Astrocyte (in vitro differentiated cells and primary cell): Measurements from ENCODE around the gene NIPAL3. TPM values are rescaled to one million over a fixed set of nuclear protein-coding genes. Genes with fewer than 3 reads are reported as not detected.

Source experiments
- DNase-seq: peaks from one replicate; pipeline ENCODE4 v3.0.0-alpha.2; 2010; ENCODE audit warnings: low read depth
- FAIRE-seq: peaks from 2 replicates; lab custom pipeline; 2011; peaks lifted over from hg19 to GRCh38; lab: Jason Lieb, UNC
- H2AFZ ChIP-seq: 2 replicates; pipeline ENCODE4 v1.6.0; 2012; ENCODE audit warnings: low read depth, low read length, inconsistent platforms
- H3K27ac ChIP-seq: 2 replicates; pipeline ENCODE4 v1.5.1; 2011; ENCODE audit warnings: low read depth, low read length, inconsistent platforms
- H3K27me3 ChIP-seq: 2 replicates; pipeline ENCODE4 v1.6.0; 2011; ENCODE audit warnings: low read length, inconsistent platforms; ENCODE audit not compliant: insufficient read depth
- H3K36me3 ChIP-seq: 2 replicates; pipeline ENCODE4 v1.5.1; 2011; ENCODE audit warnings: low read length, inconsistent platforms; ENCODE audit not compliant: insufficient read depth
- H3K4me1 ChIP-seq: 2 replicates; pipeline ENCODE4 v1.5.1; 2011; ENCODE audit warnings: low read length, inconsistent platforms; ENCODE audit not compliant: insufficient read depth
- H3K4me2 ChIP-seq: 2 replicates; pipeline ENCODE4 v1.6.0; 2012; ENCODE audit warnings: low read length, inconsistent platforms
- H3K4me3 ChIP-seq: 2 replicates; pipeline ENCODE4 v1.5.1; 2011; ENCODE audit warnings: low read depth, mild to moderate bottlenecking, low read length, inconsistent platforms; ENCODE audit not compliant: insufficient read depth
- H3K79me2 ChIP-seq: 2 replicates; pipeline ENCODE4 v1.6.0; 2012; ENCODE audit warnings: mild to moderate bottlenecking, low read length, inconsistent platforms; ENCODE audit not compliant: insufficient read depth
- H3K9ac ChIP-seq: 2 replicates; pipeline ENCODE4 v1.6.0; 2012; ENCODE audit warnings: mild to moderate bottlenecking, low read length, inconsistent platforms
- H3K9me3 ChIP-seq: 2 replicates; pipeline ENCODE4 v1.5.1; 2012; ENCODE audit warnings: low read depth, mild to moderate bottlenecking, low read length, inconsistent platforms; ENCODE audit not compliant: insufficient read depth
- H4K20me1 ChIP-seq: 2 replicates; pipeline ENCODE4 v1.6.0; 2012; ENCODE audit warnings: low read length, inconsistent platforms; ENCODE audit not compliant: insufficient read depth
- H3K27ac Mint-ChIP-seq: one replicate; pipeline ENCODE4 v1.8.0; 2021; ENCODE audit warnings: mild to moderate bottlenecking, mixed read lengths; ENCODE audit not compliant: unreplicated experiment
- H3K27me3 Mint-ChIP-seq: one replicate; pipeline ENCODE4 v1.8.0; 2021; ENCODE audit warnings: low read depth, mixed read lengths; ENCODE audit not compliant: unreplicated experiment
- H3K36me3 Mint-ChIP-seq: one replicate; pipeline ENCODE4 v1.8.0; 2021; ENCODE audit warnings: low read depth, mixed read lengths; ENCODE audit not compliant: unreplicated experiment
- H3K4me1 Mint-ChIP-seq: one replicate; pipeline ENCODE4 v1.8.0; 2021; ENCODE audit warnings: low read depth, mixed read lengths; ENCODE audit not compliant: unreplicated experiment
- H3K4me3 Mint-ChIP-seq: one replicate; pipeline ENCODE4 v1.8.0; 2021; ENCODE audit warnings: mild to moderate bottlenecking, moderate library complexity, mixed read lengths; ENCODE audit not compliant: unreplicated experiment
- H3K9me3 Mint-ChIP-seq: one replicate; pipeline ENCODE4 v1.8.0; 2021; ENCODE audit warnings: mild to moderate bottlenecking, mixed read lengths; ENCODE audit not compliant: unreplicated experiment
- CTCF ChIP-seq: IDR thresholded peaks from 2 replicates; pipeline ENCODE4 v1.5.1; 2011; ENCODE audit warnings: low read depth, mild to moderate bottlenecking, inconsistent platforms, low read length, moderate library complexity; ENCODE audit not compliant: insufficient read depth
- EZH2 ChIP-seq: IDR thresholded peaks from 2 replicates; pipeline ENCODE4 v1.6.1; 2012; ENCODE audit warnings: mild to moderate bottlenecking, low read length, inconsistent platforms; ENCODE audit not compliant: insufficient read depth
- total RNA-seq: library from RNA; stranded (reverse); gene quantifications from 2 replicates; pipeline ENCODE4 v1.2.1, GENCODE V29; 2021

The NIPAL3 gene
- total RNA-seq, 1 donor from 2014 or later, result 47.2 TPM

- Histone ChIP-seq H3K27me3 (no peaks in the 10 kb centered on the region), H3K79me2 (no peaks in the 10 kb centered on the region), H3K9ac (no peak overlapping the region), H3K9me3 (no peaks in the 10 kb centered on the region), H3K4me3 (no peak overlapping the region), H2AFZ (no peak overlapping the region), H3K4me2 (no peak overlapping the region), H3K36me3 (no peaks in the 10 kb centered on the region), H4K20me1 (no peaks in the 10 kb centered on the region), H3K27ac (no peak overlapping the region), H3K4me1 (peaks cover 15% of the 10 kb centered on the region)
- Mint-ChIP-seq H3K9me3 (no peaks in the 10 kb centered on the region), H3K27ac (no peak overlapping the region), H3K4me3 (no peak overlapping the region), H3K27me3 (no peaks in the 10 kb centered on the region), H3K4me1 (peaks cover 8% of the 10 kb centered on the region), H3K36me3 (peaks cover 5% of the 10 kb centered on the region)
- no peak for FAIRE-seq
- TF ChIP-seq CTCF (no peak), EZH2 (no peak)
- DNase-seq, result no peak
Observed at GRCh38 chr1:24369801-24370200, 45.8 kb upstream of the NIPAL3 start.

GRCh38 chr1:24373044-24373443 lies 42.6 kb upstream of the NIPAL3 start:
- H3K4me3 Mint-ChIP-seq, result no peak overlapping the region
- Histone ChIP-seq H2AFZ (no peak overlapping the region), H3K4me1 (peaks cover 13% of the 10 kb centered on the region), H3K9ac (no peak overlapping the region), H3K79me2 (no peaks in the 10 kb centered on the region), H3K9me3 (no peaks in the 10 kb centered on the region), H3K27me3 (no peaks in the 10 kb centered on the region), H3K36me3 (peaks cover 2% of the 10 kb centered on the region), H3K4me3 (no peak overlapping the region), H4K20me1 (no peaks in the 10 kb centered on the region), H3K4me2 (no peak overlapping the region), H3K27ac (no peak overlapping the region)
- H3K27ac Mint-ChIP-seq, result no peak overlapping the region
- no peaks in the 10 kb centered on the region for H3K27me3 Mint-ChIP-seq
- no peak for FAIRE-seq
- DNase-seq, result no peak
- peaks cover 12% of the 10 kb centered on the region for H3K4me1 Mint-ChIP-seq
- TF ChIP-seq CTCF, result no peak
- TF ChIP-seq EZH2, result no peak
- peaks cover 4% of the 10 kb centered on the region for H3K36me3 Mint-ChIP-seq
- no peaks in the 10 kb centered on the region for H3K9me3 Mint-ChIP-seq

GRCh38 chr1:24373710-24374109 lies 41.9 kb upstream of the NIPAL3 start:
- FAIRE-seq, result no peak
- no peak overlapping the region for H3K27ac ChIP-seq
- H2AFZ ChIP-seq, result no peak overlapping the region
- H3K27ac Mint-ChIP-seq, result no peak overlapping the region
- H3K36me3 ChIP-seq, result peaks cover 2% of the 10 kb centered on the region
- no peaks in the 10 kb centered on the region for H3K9me3 Mint-ChIP-seq
- H3K27me3 Mint-ChIP-seq, result no peaks in the 10 kb centered on the region
- H3K4me3 Mint-ChIP-seq, result no peak overlapping the region
- no peaks in the 10 kb centered on the region for H3K27me3 ChIP-seq
- TF ChIP-seq CTCF (no peak), EZH2 (no peak)
- no peak overlapping the region for H3K4me2 ChIP-seq
- peaks cover 13% of the 10 kb centered on the region for H3K4me1 ChIP-seq
- no peaks in the 10 kb centered on the region for H3K79me2 ChIP-seq
- no peaks in the 10 kb centered on the region for H3K9me3 ChIP-seq
- no peak overlapping the region for H3K9ac ChIP-seq
- peaks cover 4% of the 10 kb centered on the region for H3K36me3 Mint-ChIP-seq
- peaks cover 12% of the 10 kb centered on the region for H3K4me1 Mint-ChIP-seq
- DNase-seq, result no peak
- H4K20me1 ChIP-seq, result no peaks in the 10 kb centered on the region
- H3K4me3 ChIP-seq, result no peak overlapping the region
